Measurements from ENCODE around the gene EGR2.

DNA sequence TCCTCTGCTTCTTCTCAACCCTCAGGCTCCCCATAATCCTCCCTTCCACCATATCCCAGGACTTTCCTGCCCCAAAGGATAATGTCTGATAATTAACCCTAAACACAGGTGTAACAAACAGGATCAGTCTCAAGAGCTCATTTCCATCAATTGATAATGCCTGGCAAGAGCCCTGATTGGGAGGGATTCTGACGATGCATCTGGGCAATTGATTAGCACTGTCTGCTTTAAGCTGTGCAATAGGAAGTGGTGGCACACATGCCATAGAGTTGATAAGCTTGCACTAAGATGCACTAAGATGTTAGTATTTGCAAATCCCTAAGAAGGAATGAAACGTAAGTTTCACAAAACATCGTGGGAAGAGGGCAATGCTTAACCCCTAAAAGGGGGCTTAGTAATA lies 27.4 kb upstream of the EGR2 start:
- TF ChIP-seq POLR2A (IDR thresholded peaks at IDR 0.05; ENCODE audit: low read depth, low read length) (no peak), POLR2AphosphoS5 (IDR thresholded peaks at IDR 0.05; ENCODE audit: low read depth, low read length) (no peak), SPI1 (IDR thresholded peaks at IDR 0.05; ENCODE audit: low read depth, low read length) (no peak)

Data from GM12891 (cell line).